Testis (tissue), 2 donors: Measurements from ENCODE around the gene COL4A2.

Experiments used
- CTCF ChIP-seq, 3 experiments: fragments of 450-650 bp in 2 of 3; fragments of 200-600 bp in 1 of 3; sonication (generic) in 1 of 3; IDR thresholded peaks; one replicate each; pipeline ENCODE4 v1.5.1; 2016 to 2019; ENCODE audit warnings: antibody characterized with exemption in 3 of 3, mild to moderate bottlenecking in 2 of 3, moderate library complexity in 1 of 3
- POLR2A ChIP-seq: fragments of 450-650 bp; IDR thresholded peaks from one replicate; pipeline ENCODE4 v1.6.1; 2017; ENCODE audit warnings: antibody characterized with exemption, mild to moderate bottlenecking, moderate library complexity

- no peak for TF ChIP-seq CTCF (IDR thresholded peaks at IDR 0.05)
- TF ChIP-seq POLR2A = no peak
Measured at GRCh38 chr13:110345701-110346100, 38.6 kb downstream of the COL4A2 start.
